CD4-positive, alpha-beta T cell treated with Interleukin-12 subunit alpha and Interleukin-12 subunit beta, for 1 hour (primary cell): ENCODE data around the gene MBD4.
A peak's percentile ranks its signal among the peaks of the same experiment; 100 is the strongest.
"Not testable (repeated sequence)": the region's sequence is repeated elsewhere in the genome, so short reads cannot be mapped to it uniquely, and the experiment has no call there.

Experiments used
- DNase-seq: peaks from one replicate; pipeline ENCODE4 v3.0.0-alpha.2; 2020

The MBD4 gene

DNA sequence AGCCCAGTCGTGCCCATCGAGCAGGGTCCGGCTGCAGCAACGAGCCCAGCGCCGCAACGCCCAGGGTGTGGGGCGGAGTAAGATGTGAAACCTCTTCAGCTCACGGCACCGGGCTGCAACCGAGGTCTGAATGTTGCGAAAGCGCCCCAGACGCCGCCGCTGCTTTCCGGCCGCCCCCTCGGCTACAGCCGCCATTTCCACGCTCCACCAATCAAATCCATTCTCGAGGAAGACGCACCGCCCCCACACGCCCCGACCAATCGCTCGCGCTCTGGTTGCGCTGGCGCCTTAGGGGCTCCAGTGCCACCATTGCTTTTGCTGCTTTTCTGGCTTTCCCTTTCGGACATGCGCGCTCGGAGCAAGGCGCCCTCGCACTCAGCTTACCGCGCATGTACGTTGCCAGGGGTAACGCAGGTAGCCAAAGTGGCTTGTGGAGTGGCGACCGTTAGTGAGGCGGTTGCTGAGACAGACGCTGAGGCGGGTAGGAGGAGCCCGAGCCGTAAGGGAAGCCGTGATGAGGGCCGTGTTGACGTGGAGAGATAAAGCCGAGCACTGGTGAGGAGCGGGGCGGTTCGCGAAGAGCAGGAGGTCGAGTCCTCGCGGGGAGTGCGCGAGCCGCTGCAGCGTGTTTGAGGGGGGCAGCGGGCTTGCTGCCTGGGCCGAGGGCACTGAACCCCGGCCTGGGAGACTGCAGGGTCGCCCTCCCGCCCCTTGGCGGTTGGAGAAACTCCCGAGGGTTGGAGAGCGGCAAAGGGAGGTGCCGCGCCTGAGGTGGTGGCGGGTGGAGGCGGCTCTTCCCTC, at the start of gene MBD4, which contains the start of gene IFT122:
MBD4 (minus strand) TSS at position 132 of the 801 bp plus-strand sequence; CDS start at position 17, 115 bp downstream.
IFT122 (plus strand) TSS at position 408 of the 801 bp plus-strand sequence; CDS start at position 515, 107 bp downstream.
- peak; percentile 99 for DNase-seq

DNA sequence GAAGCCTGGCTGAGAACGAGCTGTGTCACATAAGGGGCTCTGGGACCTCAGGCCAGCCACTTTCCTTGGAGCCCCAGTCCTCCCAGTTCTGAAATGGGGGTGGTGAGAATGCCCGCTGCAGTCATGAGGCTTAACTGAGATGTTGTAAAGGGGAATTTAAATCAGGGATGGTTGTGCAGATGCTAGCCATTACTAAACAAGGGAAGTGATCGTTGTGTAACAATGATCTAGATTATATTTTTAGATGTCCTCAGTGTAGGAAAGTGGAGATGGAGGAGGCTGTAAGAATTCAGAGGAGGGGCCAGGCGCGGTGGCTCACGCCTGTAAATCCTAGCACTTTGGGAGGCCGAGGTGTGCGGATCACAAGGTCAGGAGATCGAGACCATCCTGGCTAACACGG, 49.5 kb upstream of the MBD4 start:
- DNase-seq: not testable (repeated sequence)

DNA sequence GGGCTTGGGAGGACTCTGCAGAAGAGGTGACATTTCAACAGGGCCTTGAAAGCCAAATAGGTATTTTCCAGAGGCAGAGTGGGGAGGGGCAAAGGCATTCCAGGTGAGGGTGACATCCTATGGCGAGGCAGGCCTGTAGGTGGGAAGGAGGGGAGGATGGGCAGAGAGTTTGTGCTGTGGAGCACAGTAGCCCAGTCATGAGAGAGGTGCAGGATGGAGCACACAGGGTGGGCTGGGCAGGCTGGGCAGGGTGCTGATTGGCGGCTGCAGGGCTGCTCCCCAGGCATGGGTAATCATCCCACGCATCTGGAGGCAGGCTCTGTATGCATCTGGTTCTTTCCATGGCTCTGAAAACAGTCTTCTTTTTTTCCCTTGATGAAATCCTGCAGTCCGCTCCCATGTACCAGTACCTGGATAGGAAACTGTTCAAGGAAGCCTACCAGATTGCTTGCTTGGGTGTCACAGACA, 48.2 kb upstream of the MBD4 start:
- not testable (repeated sequence) for DNase-seq

DNA sequence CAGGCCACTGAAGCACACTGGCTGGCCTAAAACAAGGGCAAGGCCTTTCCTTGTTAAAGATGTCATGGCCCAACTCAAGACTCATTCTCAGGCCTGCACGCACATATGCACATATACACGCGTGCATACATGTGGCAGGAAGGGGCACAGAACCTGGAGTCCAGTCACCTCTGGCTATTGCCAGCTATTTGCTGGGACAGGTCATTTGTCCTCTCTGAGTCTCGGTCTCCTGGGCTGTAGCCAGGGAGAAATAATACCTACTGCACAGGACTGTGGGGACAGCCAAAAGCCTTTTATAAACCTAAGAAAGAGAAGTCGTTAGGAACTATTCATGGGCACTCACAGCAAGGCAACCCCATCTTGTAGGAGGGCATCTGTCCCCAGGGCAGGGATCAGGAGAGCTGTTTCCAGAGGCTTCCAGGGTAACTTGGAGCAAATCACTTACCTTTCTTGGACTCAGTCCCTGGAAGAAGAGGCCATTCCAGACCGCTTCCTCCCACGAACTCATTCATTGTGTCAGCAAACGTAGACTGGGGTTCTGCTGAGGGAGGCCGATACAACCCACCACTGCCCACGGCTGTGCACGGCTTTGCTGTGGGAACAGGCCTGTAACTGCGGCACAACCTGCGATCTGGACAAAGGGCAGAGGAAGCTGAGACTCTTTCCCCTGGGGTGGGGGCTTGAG, 47.6 kb upstream of the MBD4 start:
- DNase-seq: no peak

DNA sequence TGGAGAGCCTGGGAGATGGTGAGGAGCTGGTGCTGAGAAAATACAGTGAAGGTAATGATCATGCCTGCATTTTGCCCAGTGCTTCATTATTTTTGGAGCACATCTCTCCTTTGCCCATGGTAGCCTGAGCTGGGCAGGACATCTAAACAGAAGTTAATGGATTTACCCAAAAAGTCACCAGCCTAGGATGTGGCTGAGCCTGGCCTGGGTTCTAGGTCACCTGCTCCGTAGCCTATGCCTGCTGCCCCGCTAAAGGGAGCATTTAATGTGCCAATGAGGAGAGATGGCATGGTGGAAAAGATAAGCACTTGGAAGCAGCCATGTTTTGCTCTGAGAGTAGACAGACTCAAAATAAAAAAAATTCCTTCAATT, 46.9 kb upstream of the MBD4 start:
- no peak for DNase-seq

DNA sequence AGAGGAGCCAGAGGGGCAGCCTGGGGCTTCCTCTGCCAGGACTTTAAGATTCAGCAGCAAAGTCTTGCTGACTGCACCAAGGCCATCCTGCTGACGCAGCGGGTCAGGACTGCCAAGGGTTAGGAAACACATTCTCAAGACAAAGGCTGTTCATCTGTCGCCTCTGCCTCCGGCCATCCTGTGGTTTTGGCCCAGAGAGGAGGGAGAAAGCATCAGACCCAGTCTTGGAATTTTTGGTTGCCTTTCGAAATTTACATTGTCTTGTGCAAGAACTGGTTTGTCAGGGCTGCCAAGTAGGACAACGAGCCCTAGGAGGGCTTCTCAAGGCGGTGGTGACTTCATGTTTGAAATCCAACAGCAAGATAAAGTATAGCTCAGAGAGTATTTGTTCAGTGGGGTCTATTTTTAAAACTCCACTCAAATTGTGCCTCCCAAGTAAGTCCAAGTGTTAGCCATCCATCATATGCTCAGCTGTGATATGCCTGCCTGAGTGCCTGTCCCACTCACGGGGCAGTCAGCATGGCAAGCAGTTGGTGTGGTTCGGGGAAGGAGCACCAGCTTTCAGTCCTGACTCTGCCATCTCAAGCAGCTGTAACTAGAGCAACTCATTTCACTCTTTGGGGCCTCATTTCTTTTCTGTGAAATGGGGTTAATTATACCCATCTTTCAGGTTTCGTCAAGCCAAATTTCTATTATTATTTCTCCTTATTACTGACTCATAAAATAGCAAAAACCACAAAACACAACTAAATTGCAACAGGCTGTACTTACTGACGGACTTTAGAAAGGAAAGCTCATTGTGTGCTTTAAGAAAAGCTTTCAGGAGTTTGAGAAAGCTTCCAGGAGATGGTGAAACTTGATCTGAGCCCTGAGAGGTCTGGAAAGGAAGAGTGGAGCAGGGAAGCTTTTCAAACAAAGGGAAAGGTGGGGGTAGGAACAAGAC, 46.2 kb upstream of the MBD4 start:
- no peak for DNase-seq

DNA sequence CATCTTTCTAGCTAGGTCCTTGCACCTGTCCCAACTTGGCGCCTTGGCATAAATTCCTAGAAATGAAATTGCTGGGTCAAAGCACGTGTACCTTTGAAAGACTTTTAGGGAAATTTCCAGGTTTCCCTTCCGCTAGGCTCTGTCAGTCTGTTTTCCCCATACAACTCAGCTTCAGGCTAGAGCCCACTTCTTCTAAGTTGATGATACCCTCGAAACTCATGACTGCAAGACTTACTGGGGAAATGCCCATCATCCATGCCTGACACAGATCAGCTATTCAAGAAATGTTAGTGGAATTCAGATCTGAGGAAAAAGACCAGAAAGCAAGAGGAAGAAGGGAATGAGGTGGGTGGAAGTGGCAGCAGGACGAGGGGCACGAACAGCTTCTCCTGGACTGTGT, 45.4 kb upstream of the MBD4 start:
- not testable (repeated sequence) for DNase-seq

DNA sequence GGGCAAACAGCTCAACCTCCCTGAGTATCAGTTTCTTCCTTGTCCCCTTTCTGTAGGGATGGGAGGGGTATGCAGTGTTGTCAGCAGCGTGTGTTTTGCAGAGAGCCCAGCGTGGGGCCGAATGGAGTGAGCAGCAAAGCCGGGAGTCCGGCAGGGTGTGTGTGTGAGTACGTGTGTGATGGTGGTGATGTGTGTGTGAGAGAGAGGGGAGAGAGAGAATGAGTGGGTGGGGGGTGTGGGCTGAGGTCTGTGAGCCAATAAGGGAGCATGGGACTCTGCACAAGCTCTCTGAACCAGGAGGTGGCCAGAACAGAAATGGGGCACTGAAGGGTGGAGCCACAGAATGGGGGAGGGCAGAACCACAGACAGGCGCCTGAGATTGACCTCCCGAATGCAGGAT, 44.1 kb upstream of the MBD4 start:
- DNase-seq: no peak

DNA sequence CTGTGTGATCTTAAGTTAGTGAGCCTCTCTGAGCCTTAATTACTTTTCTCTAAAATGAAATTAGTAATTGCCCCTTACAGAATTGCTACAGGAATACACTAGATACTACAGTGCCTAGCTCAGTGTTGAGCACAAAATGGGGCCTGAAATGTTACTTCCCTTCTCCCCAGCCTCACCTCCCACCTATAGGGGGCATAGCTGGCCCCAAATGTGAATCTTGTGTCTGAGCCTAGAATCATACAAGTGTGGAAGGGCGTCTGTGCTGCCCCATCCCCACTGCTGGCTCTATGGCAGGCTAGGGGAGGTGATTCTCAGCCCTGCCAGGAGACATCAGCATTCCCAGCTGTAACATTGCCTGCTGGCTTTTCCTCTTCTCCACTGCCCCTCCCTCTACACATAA, 43.0 kb upstream of the MBD4 start:
- no peak for DNase-seq

DNA sequence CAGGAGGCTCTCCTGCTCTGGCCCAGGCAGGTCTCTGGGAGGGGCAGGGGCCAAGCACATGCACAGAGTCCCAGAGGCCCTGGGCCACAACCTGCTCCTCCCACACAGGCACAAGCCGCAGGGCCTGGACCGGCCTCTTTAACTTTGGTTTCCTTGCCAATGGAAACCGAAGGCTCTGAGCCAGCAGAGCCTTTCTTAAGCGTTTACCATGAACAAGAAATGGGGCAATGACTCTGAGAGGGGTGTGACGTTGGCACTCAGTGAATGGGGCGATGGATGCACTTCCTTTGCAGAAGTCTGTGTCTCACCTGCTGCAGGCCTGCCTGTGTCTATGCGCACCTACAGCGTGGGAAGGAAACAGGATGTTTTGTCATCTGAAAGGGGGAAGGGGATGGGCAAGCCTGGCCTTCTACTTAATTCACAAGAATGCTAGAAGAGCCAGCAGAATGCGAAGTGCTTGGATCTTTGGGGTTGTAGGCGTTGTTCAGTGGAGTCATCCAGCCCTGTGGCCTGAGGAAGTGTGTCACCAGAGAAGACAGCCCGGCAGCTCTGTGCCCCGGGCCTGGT, 42.1 kb upstream of the MBD4 start:
- peak; percentile 58 for DNase-seq

DNA sequence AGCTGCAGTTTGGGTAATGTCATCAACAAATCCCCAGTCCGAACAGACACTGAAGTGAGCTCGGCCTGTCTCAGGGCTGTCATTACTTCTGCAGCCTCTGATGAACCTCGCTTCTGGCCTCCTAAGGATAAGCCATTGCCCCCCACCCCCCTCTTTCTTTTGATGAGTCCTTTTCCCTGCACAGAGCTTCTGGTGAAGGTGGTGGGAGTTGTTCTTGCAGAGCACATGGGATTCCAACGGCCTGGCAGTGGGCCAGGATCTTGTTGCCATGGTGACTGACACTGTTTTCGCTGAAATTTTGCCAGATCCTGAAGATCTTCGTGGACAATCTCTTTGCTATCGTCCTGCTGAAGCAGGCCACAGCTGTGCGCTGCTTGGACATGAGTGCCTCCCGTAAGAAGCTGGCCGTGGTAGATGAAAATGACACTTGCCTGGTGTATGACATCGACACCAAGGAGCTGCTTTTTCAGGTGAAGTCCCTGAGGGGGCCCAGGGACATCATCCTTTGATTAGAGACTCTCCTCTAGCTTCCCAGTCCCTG, 41.5 kb upstream of the MBD4 start:
- not testable (repeated sequence) for DNase-seq

DNA sequence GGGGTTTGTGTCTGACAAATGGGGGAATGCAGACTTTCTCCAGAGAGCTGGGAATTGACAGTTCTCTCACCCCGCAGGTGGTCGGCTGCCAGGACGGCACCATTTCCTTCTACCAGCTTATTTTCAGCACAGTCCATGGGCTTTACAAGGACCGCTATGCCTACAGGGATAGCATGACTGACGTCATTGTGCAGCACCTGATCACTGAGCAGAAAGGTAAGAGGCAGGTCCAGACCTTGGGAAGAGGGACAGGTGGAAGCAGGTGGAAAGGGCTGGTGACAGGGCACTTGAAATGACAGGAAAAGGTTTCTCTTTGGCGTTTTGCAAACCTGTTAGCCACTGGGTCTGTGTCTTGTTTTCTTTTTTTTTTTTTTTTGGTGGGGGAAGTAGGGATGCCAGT, 36.8 kb upstream of the MBD4 start:
- no peak for DNase-seq

DNA sequence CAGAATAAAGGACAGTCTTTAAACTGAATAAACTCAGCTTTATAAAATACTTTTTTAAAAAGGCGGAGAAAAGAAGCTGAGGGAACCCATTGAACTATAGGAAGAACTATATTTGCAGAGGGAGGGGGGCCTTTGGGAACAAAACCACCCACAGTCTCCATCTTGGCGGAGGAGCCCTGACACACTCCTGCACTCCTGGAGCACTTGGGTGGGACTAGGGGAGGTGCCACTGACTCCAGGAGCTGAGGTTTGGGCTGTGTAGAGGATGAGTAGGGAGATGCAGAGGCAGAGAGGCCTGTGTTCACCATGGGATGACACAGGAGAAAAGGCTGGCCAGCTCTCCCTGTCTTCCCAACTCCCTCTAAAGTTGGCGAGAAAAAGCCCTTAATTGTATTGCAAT, 36.1 kb upstream of the MBD4 start:
- DNase-seq: no peak

DNA sequence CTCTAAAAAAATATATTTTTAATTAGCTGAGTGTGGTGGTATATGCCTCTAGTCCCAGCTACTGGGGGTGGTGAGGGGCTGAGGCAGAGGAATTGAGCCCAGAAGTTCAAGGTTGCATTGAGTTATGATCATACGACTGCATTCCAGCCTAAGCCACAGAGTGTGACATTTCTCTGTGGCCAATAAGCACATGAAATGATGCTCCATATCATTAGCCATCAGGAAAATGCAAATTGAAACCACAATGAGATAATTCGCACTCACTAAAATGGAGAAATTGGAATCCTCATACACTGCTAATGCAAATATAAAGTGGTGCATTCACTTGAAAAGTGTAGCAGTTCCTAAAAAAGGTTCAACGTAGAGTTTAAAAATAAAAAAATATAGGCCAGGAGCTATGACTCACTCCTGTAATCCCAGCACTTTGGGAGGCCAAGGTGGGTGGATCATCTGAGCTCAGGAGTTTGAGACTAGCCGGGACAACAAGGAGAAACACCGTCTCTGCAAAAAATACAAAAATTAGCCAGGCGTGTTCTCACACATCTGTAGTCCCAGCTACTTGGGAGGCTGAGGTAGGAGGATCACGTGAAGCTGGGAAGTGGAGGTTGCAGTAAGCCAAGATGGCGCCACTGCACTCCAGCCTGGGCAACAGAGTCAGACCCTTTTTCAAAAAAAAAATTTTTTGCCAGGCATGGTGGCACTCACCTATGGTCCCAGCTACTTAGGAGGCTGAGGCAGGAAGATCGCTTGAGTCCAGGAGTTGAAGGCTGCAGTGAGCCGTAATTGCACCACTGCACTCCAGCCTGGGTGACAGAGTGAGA, 35.4 kb upstream of the MBD4 start:
- DNase-seq: no peak

DNA sequence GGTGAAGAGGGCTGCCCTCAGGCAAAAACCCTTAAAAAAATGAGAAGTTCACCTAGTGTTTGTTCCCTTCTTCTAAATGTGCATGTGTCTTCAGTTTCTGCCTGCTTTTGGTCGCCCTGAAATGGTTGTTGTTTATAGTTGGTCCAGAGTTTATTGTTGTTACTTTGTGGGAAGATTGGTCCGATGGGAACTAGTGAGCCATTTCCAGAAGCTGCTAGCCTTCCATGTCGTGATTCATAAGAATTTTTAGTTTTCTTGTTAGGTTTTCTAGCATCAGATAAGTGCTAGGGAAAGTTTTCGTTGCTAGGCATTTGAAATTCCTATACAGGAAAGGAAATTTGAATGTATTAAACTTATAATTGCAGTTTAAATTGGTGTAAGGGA, 34.0 kb upstream of the MBD4 start:
- DNase-seq: no peak

DNA sequence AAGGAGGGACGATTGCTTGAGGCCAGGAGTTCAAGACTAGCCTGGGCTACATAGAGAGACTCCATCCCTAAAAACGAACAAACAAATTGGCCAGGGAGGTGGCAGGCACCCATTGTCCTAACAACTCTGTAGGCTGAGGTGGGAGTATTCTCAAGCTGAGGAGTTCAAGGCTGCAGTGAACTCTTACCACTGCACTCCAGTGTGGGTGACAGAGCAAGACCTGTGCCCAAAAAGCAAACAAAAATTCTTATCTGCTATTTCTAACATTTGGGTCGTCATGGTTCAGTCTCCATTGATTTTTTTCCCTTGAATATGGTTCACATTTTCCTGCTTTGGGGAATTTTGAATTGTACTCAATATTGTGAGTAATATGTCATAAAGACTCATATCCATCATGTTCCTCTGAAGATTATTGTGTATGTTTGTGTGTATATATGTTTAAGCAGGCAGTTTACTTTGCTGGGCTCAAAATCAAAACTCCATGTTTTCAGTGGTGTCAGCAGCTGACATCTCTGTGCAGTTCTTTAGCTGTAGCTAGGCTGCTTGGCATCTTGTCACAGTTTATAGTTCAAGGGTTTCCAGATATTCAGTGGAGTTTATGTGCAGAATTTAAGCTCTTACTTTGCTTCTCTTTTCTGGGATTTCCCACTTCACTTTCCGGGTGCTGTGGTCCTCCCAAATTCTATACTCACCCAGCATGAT, 33.5 kb upstream of the MBD4 start:
- no peak for DNase-seq

DNA sequence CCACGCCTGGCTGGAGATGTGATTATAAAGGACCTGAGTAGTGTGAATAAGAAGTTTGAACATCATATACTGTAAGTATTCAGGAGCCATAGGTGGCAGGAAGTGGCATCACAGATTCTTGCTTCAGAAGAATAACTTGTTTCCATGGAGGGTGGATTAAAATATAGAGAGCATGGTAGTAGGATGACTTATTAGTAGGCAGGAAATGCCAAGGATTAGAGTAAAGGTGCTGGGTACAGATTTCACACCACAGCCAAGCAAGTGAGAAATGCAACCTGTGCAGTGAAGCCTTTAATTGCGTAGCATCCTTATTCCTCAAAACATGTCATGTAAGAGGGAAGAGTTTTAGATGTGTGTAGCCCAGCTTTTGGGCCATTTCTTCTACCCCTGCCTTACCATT, 31.1 kb upstream of the MBD4 start:
- no peak for DNase-seq

DNA sequence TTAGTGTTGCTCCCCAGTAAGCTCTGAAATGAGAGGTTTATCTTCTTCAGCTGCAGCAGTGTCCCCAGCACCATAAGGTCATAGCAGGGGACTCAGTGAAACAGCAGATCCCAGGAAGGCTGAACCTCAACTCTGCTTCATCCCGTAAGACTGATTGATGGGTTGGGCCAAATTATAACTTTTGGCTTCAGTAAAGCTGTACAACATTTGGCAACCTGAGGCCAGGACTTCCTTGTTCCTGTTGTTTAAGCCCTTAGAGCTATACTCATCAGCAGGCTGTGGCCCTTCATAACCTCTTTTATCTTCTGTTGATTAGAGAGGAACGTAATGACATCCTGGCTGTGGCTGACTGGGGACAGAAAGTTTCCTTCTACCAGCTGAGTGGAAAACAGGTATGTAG, 29.3 kb upstream of the MBD4 start:
- DNase-seq: no peak

DNA sequence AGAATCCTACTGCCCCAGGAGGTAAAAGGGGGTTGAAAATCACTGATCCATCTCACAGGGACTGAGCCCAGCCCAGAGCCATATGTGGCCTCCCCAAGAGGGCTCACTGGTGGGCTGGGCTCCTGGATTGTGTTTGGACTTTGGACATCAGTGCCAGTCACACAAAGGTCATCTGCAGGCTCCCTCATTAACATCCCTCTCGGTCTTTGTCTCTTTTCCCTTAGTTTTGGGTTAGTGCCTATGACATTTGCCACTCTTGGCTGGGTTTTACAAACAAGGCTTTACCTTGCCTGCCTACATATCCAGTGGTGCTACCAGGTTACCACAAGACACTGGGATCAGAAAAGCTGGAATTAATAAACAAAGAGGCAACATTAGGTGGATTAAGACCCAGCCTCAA, 28.2 kb upstream of the MBD4 start:
- no peak for DNase-seq

DNA sequence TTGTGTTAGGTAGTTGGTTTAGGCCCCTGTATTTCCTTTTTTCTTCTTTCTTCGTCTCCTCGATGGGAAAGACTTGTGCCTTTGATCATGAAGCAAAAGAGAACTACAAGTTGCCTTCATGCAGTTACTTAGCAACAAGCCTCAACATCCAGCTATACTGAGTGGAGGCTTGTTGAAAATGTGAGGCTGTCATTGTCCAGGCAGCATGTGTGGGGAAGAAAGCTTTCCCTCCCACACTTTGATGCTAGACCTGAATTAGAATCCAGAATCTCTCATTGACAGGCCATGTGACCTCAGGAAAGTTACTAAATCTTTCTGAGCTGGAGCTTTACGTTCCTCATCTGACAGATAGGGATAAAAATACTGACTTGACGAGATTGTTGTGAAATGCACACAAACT, 24.0 kb upstream of the MBD4 start:
- DNase-seq: no peak

DNA sequence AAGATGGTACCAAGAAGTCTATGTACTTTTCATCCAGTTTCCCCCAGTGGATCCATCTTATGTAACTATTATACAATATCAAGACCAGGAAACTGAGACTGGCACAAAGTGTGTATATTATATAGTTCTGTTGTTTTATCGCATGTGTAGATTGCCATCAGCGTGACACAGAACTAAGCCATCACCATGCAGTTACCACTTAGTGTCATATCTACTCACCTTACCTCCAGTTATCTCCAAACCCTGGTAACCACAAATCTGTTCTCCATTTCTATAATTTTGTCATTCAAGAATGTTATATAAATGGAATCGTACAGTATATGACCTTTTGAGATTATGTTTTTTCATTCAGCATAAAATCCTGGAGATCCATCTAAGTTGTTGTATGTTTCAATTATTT, 23.3 kb upstream of the MBD4 start:
- no peak for DNase-seq
